ENCODE data around the gene SLC16A2. TPM values are rescaled to one million over a fixed set of nuclear protein-coding genes. Genes with fewer than 3 reads are reported as not detected.

SLC16A2 gene
- total RNA-seq, 1 donor from 2014 or later: 17.0 TPM

DNA sequence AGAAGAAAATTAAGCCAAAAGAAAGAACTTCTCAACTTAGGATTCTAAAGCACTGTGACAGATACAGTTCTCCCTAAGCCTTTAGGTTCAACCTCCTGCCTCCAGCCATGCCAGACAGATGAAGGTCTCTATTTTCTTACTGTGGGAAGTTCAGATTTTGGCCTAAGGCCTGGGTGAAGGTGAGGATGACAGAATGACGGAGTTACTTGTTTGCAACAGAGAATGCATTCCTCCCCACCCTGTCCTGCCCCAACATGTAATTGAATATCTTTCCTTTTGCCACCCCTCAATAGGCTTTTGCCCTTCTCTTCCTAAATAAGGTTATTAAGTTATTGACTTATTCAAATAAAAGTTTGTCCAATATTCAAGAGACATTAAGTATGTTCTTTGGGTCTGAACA lies 25.6 kb downstream of the SLC16A2 start:
- H3K36me3 Mint-ChIP-seq: no peaks in the 10 kb centered on the region
- H3K27ac Mint-ChIP-seq: no peak overlapping the region
- no peak overlapping the region for H3K4me3 Mint-ChIP-seq
- no peaks in the 10 kb centered on the region for H3K4me1 Mint-ChIP-seq (ENCODE audit: unreplicated experiment)
- H3K9me3 Mint-ChIP-seq: no peaks in the 10 kb centered on the region
- TF ChIP-seq, protein P1, sequence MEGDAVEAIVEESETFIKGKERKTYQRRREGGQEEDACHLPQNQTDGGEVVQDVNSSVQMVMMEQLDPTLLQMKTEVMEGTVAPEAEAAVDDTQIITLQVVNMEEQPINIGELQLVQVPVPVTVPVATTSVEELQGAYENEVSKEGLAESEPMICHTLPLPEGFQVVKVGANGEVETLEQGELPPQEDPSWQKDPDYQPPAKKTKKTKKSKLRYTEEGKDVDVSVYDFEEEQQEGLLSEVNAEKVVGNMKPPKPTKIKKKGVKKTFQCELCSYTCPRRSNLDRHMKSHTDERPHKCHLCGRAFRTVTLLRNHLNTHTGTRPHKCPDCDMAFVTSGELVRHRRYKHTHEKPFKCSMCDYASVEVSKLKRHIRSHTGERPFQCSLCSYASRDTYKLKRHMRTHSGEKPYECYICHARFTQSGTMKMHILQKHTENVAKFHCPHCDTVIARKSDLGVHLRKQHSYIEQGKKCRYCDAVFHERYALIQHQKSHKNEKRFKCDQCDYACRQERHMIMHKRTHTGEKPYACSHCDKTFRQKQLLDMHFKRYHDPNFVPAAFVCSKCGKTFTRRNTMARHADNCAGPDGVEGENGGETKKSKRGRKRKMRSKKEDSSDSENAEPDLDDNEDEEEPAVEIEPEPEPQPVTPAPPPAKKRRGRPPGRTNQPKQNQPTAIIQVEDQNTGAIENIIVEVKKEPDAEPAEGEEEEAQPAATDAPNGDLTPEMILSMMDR (conservative IDR thresholded peaks at IDR 0.05): no peak
- H3K27me3 Mint-ChIP-seq: no peaks in the 10 kb centered on the region
- DNase-seq (ENCODE audit: extremely low spot score, unreplicated experiment): no peak

DNA sequence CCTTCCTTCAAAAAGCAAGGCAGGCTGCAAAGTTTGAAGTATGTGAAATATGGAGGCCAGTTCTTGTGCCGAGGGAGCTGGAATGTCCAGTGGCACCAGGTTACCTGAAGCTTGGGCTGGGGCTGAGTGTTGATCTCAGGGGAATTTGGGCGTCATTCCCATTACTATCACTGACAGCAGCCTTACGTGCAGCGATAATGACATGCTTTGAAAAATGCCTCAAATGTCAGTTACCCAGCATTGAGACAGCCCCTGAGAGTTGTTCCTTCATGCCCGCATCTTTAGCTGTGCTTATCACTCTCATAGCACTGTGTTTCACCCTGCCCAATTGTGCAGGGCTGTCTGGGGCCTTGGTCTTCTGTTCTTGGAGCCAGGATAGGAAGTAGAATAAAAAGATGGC lies 27.4 kb downstream of the SLC16A2 start:
- no peaks in the 10 kb centered on the region for H3K27me3 Mint-ChIP-seq
- no peaks in the 10 kb centered on the region for H3K36me3 Mint-ChIP-seq
- H3K27ac Mint-ChIP-seq: no peak overlapping the region
- DNase-seq (ENCODE audit: extremely low spot score, unreplicated experiment): no peak
- TF ChIP-seq, protein P1 (conservative IDR thresholded peaks at IDR 0.05): no peak
- H3K9me3 Mint-ChIP-seq: no peaks in the 10 kb centered on the region
- no peak overlapping the region for H3K4me3 Mint-ChIP-seq
- no peaks in the 10 kb centered on the region for H3K4me1 Mint-ChIP-seq (ENCODE audit: unreplicated experiment)

DNA sequence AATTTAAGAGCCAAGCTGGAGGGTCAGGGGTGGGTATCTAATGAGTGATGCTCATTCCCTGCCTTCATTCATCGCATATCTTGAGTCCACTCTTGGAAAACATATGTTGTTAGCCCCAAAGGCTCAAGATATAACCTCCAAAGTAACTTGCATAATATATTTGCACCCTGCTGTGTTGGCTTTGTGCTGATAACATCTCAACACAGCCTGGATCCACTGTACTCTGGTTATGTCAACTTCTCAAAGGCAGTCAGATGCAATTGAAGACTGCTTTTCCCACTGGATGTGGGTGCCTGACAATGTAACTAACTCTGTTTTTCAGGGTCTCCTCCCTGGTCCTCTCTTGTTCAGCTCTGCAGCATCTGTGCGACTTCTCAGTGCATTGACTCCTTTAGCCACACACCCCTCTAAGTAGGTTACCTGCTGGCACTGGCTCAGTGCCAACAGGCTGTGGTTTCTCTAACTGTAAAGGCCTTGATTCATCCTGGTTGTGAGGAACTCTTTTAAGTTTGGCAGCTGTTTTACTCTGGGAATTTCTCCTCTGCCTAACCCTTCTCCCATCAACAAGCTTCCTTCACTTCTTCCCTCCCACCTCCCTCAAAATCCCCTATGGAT lies 28.1 kb downstream of the SLC16A2 start:
- H3K36me3 Mint-ChIP-seq: no peaks in the 10 kb centered on the region
- DNase-seq (ENCODE audit: extremely low spot score, unreplicated experiment): no peak
- H3K27me3 Mint-ChIP-seq: no peaks in the 10 kb centered on the region
- H3K4me1 Mint-ChIP-seq (ENCODE audit: unreplicated experiment): no peaks in the 10 kb centered on the region
- no peak overlapping the region for H3K27ac Mint-ChIP-seq
- no peak overlapping the region for H3K4me3 Mint-ChIP-seq
- H3K9me3 Mint-ChIP-seq: no peaks in the 10 kb centered on the region
- TF ChIP-seq, protein P1 (conservative IDR thresholded peaks at IDR 0.05): no peak

DNA sequence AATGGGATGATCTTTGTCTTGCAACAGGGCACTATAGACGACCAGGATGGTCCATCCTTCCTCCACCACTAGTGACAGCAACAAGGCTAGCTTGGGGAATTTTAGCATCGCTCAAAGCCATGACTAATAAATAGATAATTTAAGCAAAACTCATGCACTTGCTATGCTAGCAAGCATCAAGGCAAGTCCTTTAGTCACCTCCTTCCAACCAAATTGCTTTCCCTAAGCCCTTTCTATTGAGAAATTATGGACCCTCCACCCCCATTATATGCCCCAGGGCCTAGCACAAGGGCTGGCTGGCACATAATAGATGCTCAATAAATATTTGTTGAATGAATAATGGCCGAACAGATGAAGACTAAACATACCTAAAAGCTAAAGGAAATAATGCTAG lies 28.6 kb downstream of the SLC16A2 start:
- no peak for DNase-seq (ENCODE audit: extremely low spot score, unreplicated experiment)

DNA sequence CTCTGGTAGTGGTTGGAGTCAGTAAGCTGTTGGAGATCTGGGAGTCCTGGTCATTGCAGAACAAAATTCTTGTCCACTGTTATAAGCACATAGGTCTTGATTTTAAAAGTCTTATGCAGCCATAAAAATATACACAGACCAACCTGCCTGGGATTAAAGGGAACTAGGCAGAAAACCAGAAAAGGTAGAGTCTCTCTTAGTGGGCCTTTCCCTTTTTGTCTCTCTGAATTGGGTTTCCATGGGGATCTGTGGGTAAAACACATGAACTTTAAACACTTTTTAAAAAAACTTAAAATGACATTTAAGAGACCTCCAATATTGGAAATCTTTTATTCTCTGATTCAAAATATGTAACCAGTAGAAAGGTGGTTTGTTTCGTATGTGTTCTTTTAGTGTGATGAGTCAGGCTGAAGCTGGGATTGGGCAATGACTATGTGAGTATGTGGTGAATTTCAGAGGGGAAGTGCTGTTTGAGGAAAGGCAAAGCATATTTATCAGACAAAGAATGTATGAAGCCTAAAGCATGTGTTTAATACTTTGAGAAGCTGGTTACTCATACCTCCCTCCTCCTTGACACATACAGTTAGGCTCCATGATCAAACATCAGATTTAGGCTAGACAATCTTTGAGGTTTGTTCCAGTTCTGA lies 29.6 kb downstream of the SLC16A2 start:
- H3K36me3 Mint-ChIP-seq: no peaks in the 10 kb centered on the region

More for the DNA sequence above, 28.6 kb downstream of the SLC16A2 start:
- Mint-ChIP-seq H3K4me1 (ENCODE audit: unreplicated experiment) (no peaks in the 10 kb centered on the region), H3K9me3 (no peaks in the 10 kb centered on the region), H3K27me3 (no peaks in the 10 kb centered on the region), H3K4me3 (no peak overlapping the region), H3K36me3 (no peaks in the 10 kb centered on the region), H3K27ac (no peak overlapping the region)
- TF ChIP-seq, protein P1 (conservative IDR thresholded peaks at IDR 0.05): no peak

More for the DNA sequence above, 29.6 kb downstream of the SLC16A2 start:
- Mint-ChIP-seq H3K9me3 (peaks cover 3% of the 10 kb centered on the region), H3K4me1 (ENCODE audit: unreplicated experiment) (no peaks in the 10 kb centered on the region), H3K27me3 (no peaks in the 10 kb centered on the region), H3K27ac (no peak overlapping the region), H3K4me3 (no peak overlapping the region)
- DNase-seq (ENCODE audit: extremely low spot score, unreplicated experiment): no peak
- TF ChIP-seq, protein P1 (conservative IDR thresholded peaks at IDR 0.05): no peak

All from type B pancreatic cell (in vitro differentiated cells).